DND-41 (cell line): ENCODE results near the gene EYS.
A peak's percentile ranks its signal among the peaks of the same experiment; 100 is the strongest.

Experiments
- ATAC-seq: fragments of 200-7000 bp; cut with Tn5 transposase; 3 replicates; pipeline ENCODE4 v1.9.1; 2021; ENCODE audit warnings: low read depth; ENCODE audit not compliant: insufficient read depth
- DNase-seq: peaks from one replicate; pipeline ENCODE4 v3.0.0-alpha.2; 2020
- H2AFZ ChIP-seq: 2 replicates; pipeline ENCODE4 v1.6.0; 2012; ENCODE audit warnings: low read depth, low read length
- H3K27ac ChIP-seq: 2 replicates; pipeline ENCODE4 v1.5.1; 2012; ENCODE audit warnings: low read length, inconsistent platforms
- H3K27me3 ChIP-seq: fragments of 200-600 bp; sonication (generic); 2 replicates; pipeline ENCODE4 v1.6.0; 2012; ENCODE audit warnings: low read length, mild to moderate bottlenecking, inconsistent platforms; ENCODE audit not compliant: insufficient read depth, poor library complexity
- H3K36me3 ChIP-seq: 2 replicates; pipeline ENCODE4 v1.5.1; 2012; ENCODE audit warnings: low read length, inconsistent platforms; ENCODE audit not compliant: insufficient read depth
- H3K4me1 ChIP-seq: 2 replicates; pipeline ENCODE4 v1.5.1; 2012; ENCODE audit warnings: mild to moderate bottlenecking, low read length; ENCODE audit not compliant: insufficient read depth
- H3K4me2 ChIP-seq: 2 replicates; pipeline ENCODE4 v1.6.0; 2012; ENCODE audit warnings: mild to moderate bottlenecking, moderate library complexity, low read length, inconsistent platforms; ENCODE audit not compliant: insufficient read depth
- H3K4me3 ChIP-seq, 2 experiments: fragments of 200-600 bp in 1 of 2; shearing (Covaris generic) in 1 of 2; 2 replicates each; pipeline ENCODE4 v1.5.1; 2012 to 2016; ENCODE audit warnings: inconsistent platforms in 2 of 2, low read length in 2 of 2, mild to moderate bottlenecking in 2 of 2, low read depth in 1 of 2, moderate library complexity in 1 of 2
- H3K79me2 ChIP-seq: 2 replicates; pipeline ENCODE4 v1.6.0; 2012; ENCODE audit warnings: low read length, inconsistent platforms; ENCODE audit not compliant: insufficient read depth
- H3K9ac ChIP-seq: 2 replicates; pipeline ENCODE4 v1.6.0; 2012; ENCODE audit warnings: low read depth, mild to moderate bottlenecking, inconsistent platforms, low read length, moderate library complexity
- H3K9me3 ChIP-seq: 2 replicates; pipeline ENCODE4 v1.5.1; 2012; ENCODE audit warnings: low read length, moderate library complexity, mild to moderate bottlenecking, inconsistent platforms; ENCODE audit not compliant: insufficient read depth, severe bottlenecking
- H4K20me1 ChIP-seq: 2 replicates; pipeline ENCODE4 v1.6.0; 2012; ENCODE audit warnings: low read length; ENCODE audit not compliant: insufficient read depth
- CTCF ChIP-seq: IDR thresholded peaks from 2 replicates; pipeline ENCODE4 v1.5.1; 2012; ENCODE audit warnings: borderline replicate concordance, low read length, moderate library complexity, mild to moderate bottlenecking; ENCODE audit not compliant: poor library complexity, severe bottlenecking; ENCODE audit errors: extremely low read depth
- EZH2 ChIP-seq: IDR thresholded peaks from 3 replicates; pipeline ENCODE4 v1.6.1; 2012; ENCODE audit warnings: borderline replicate concordance, low read depth, mild to moderate bottlenecking, moderate library complexity, low read length, inconsistent platforms; ENCODE audit not compliant: severe bottlenecking

Gene EYS

DNA sequence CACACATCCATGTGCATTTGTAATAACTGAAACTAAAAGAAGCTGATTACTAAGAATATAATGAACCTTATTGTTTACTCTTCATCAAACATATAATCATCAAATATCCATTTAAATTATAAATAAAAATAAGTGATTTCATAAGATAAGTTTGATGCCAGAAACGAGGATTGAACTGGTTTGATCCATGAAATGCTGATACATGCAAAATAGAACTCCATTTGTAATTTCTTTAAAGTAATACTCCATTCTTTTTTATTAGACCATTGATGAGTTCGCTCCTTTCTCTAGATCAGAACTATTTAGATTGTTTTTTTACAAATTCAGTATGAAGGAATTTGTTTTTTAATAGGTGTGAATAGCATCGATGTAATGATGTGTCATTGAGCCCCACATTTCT is 57.6 kb downstream of the EYS start:
- TF ChIP-seq CTCF (no peak), EZH2 (no peak)
- ATAC-seq (no peak), DNase-seq (no peak)
- H4K20me1 ChIP-seq = no peaks in the 10 kb centered on the region
- H3K27me3 ChIP-seq = no peaks in the 10 kb centered on the region
- H3K9ac ChIP-seq = no peak overlapping the region
- no peak overlapping the region for H2AFZ ChIP-seq
- H3K4me1 ChIP-seq = no peaks in the 10 kb centered on the region; the same call in 1 of the 2 replicates
- no peaks in the 10 kb centered on the region for H3K9me3 ChIP-seq
- H3K79me2 ChIP-seq = no peaks in the 10 kb centered on the region
- no peak overlapping the region for H3K4me2 ChIP-seq
- no peaks in the 10 kb centered on the region for H3K36me3 ChIP-seq
- no peak overlapping the region for H3K27ac ChIP-seq
- no peak overlapping the region for H3K4me3 ChIP-seq

DNA sequence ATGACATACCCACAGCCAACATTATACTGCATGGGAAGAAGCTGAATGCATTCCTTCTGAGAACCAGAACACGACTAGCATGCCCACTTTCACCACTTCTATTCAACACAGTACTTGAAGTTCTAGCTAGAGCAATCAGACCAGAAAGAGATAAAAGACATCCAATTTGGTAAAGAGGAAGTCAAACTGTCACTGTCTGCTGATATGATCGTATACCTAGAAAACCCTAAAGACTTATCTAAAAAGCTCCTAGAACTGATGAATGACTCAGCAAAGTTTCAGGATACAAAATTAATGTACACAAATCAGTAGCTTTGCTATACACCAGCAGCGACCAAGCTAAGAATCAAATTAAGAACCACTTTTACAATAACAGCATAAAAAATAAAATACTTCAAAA is 60.5 kb downstream of the EYS start:
- Histone ChIP-seq H3K27ac (no peak overlapping the region), H3K79me2 (no peaks in the 10 kb centered on the region), H3K36me3 (no peaks in the 10 kb centered on the region), H2AFZ (no peak overlapping the region), H3K4me1 (no peaks in the 10 kb centered on the region; the same call in 1 of the 2 replicates), H3K4me2 (no peak overlapping the region), H4K20me1 (no peaks in the 10 kb centered on the region), H3K27me3 (no peaks in the 10 kb centered on the region), H3K9me3 (peaks cover 2% of the 10 kb centered on the region), H3K4me3 (no peak overlapping the region), H3K9ac (no peak overlapping the region)
- peak; percentile 67; the same call in 2 of the 3 replicates for ATAC-seq
- no peak for DNase-seq
- TF ChIP-seq EZH2 = no peak
- no peak for TF ChIP-seq CTCF

DNA sequence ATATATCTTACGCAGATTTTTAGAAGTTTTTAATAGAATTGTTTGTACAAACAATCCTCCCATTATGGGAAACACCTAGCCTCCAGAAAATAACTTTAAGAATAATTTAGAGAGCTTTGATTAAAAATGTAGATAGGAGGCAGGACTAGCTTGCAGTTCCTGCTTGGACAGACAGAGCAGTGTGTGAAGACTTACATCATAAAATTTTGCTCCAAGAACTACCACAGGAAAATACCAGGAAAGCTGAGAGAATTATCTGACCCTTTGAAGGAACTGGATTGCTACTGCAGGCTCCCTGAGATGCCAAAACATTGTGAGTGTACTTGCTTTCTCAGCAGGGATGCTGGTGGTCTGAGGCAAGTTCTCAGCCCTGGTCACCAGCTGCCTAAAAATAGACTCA is 64.2 kb downstream of the EYS start:
- no peaks in the 10 kb centered on the region for H3K36me3 ChIP-seq
- H3K9me3 ChIP-seq = peaks cover 5% of the 10 kb centered on the region
- no peak overlapping the region for H3K9ac ChIP-seq
- H3K79me2 ChIP-seq = no peaks in the 10 kb centered on the region
- H3K27ac ChIP-seq = no peak overlapping the region
- ATAC-seq (no peak), DNase-seq (no peak)
- no peaks in the 10 kb centered on the region; the same call in 1 of the 2 replicates for H3K4me1 ChIP-seq
- no peaks in the 10 kb centered on the region for H3K27me3 ChIP-seq
- H3K4me3 ChIP-seq = no peak overlapping the region
- H2AFZ ChIP-seq = no peak overlapping the region
- H3K4me2 ChIP-seq = no peak overlapping the region
- no peaks in the 10 kb centered on the region for H4K20me1 ChIP-seq
- TF ChIP-seq EZH2 (no peak), CTCF (no peak)
